Aorta (tissue), 5 donors: Measurements from ENCODE around the gene CIC. TPM values are rescaled to one million over a fixed set of nuclear protein-coding genes. Genes with fewer than 3 reads are reported as not detected.

Source experiments
- ATAC-seq: fragments of 200-7000 bp; cut with Tn5 transposase; one replicate; pipeline ENCODE4 v1.9.1; 2022; ENCODE audit warnings: moderate library complexity; ENCODE audit not compliant: low FRiP score
- DNase-seq, 2 donors: peaks; one replicate each; pipeline ENCODE4 v3.0.0-alpha.2; 2020
- H3K27ac ChIP-seq, 2 donors: one replicate each; pipeline ENCODE4 v1.5.1; 2013; ENCODE audit warnings: low read length in 2 of 2, mild to moderate bottlenecking in 2 of 2, moderate library complexity in 2 of 2, control low read depth in 1 of 2, inconsistent platforms in 1 of 2, low read depth in 1 of 2
- H3K27me3 ChIP-seq, 2 donors: one replicate each; pipeline ENCODE4 v1.6.1; 2013; ENCODE audit warnings: control low read depth in 1 of 2, low read length in 1 of 2, mild to moderate bottlenecking in 1 of 2, moderate library complexity in 1 of 2; ENCODE audit not compliant: insufficient read depth in 2 of 2, control insufficient read depth in 1 of 2
- H3K36me3 ChIP-seq, 2 donors: one replicate each; pipeline ENCODE4 v1.6.1; 2013; ENCODE audit warnings: control low read depth in 1 of 2, low read length in 1 of 2, mild to moderate bottlenecking in 1 of 2; ENCODE audit not compliant: insufficient read depth in 2 of 2, control insufficient read depth in 1 of 2
- H3K4me1 ChIP-seq, 2 donors: one replicate each; pipeline ENCODE4 v1.6.1; 2013; ENCODE audit warnings: low read length in 2 of 2, control low read depth in 1 of 2, mild to moderate bottlenecking in 1 of 2, moderate library complexity in 1 of 2; ENCODE audit not compliant: insufficient read depth in 2 of 2, control insufficient read depth in 1 of 2
- H3K4me3 ChIP-seq, 2 donors: one replicate each; pipeline ENCODE4 v1.5.1; 2013; ENCODE audit warnings: low read length in 2 of 2, control low read depth in 1 of 2, mild to moderate bottlenecking in 1 of 2
- H3K9me3 ChIP-seq: one replicate; pipeline ENCODE4 v1.6.1; 2013; ENCODE audit warnings: mild to moderate bottlenecking, low read length; ENCODE audit not compliant: control insufficient read depth
- WGBS, 2 donors: extraction: QIAGEN DNeasy Blood & Tissue Kit; methylation state at CpG; one replicate each; pipeline ENCODE4 v1.1.7; 2013; 5-methylcytosine and 5-hydroxymethylcytosine counted together
- intact Hi-C, 2 donors: fragments of 100-400 bp; cut with DNase I; formaldehyde crosslinking; loops; one replicate each; pipeline versions ENCODE4 v1.14.2 to v1.15.0; 2022
- polyA plus RNA-seq, 2 donors: library from polyadenylated mRNA; stranded (reverse); fragments of 200-250 nt; gene quantifications; one replicate each; pipeline ENCODE4 v1.2.3, GENCODE V29; 2013
- total RNA-seq, 2 donors: library from RNA; stranded (reverse); fragmentation: NEBNext Ultra II Directional; extraction: Animal tissue kit (Norgen Biotek cat#: 25700); gene quantifications; one replicate each; pipeline ENCODE4 v1.2.1, GENCODE V29; 2021
- donor health status: healthy with polysubstance abuse.
- donor health status: Bipolar disorder and iron deficiency.
- donor health status: DM: no; HTN: no; CAD: no.
- donor health status: DM: no; HTN: no; CAD: no.
- donor health status: DM: yes; HTN: yes; CAD: no.

CIC gene
- total and polyA plus RNA-seq, 4 donors = 14.3 to 104 (median 74.0) TPM

GRCh38 chr19:42291435-42291810 lies 22.4 kb downstream of the CIC start:
- Histone ChIP-seq H3K4me1 (no peaks in the 10 kb centered on the region), H3K36me3 (peaks cover 0 to 12% of the 10 kb centered on the region in 2 donors), H3K27me3 (no peaks in the 10 kb centered on the region), H3K9me3 (no peaks in the 10 kb centered on the region), H3K27ac (no peak overlapping the region), H3K4me3 (no peak overlapping the region)
- ATAC-seq (no peak), DNase-seq (peak in 1 of 2 donors; percentile 48)
- WGBS, 2 donors = 56 to 57% methylated on average over 9 of the region's 9 CpGs
- intact Hi-C loops = no loop called here

GRCh38 chr19:42292042-42292960 lies 23.2 kb downstream of the CIC start:
- ATAC-seq = no peak
- intact Hi-C loops = no loop called here
- no peaks in the 10 kb centered on the region for H3K9me3 ChIP-seq
- no peaks in the 10 kb centered on the region for H3K27me3 ChIP-seq
- H3K27ac ChIP-seq = no peak overlapping the region
- H3K4me3 ChIP-seq = no peak overlapping the region
- H3K36me3 ChIP-seq = peaks cover 0 to 12% of the 10 kb centered on the region in 2 donors
- H3K4me1 ChIP-seq = no peaks in the 10 kb centered on the region
- 87 to 89% methylated on average over 27 of the region's 27 CpGs for WGBS, 2 donors
- DNase-seq = peak in 1 of 2 donors; percentile 49

- intact Hi-C loops = no loop called here
- peaks cover 0 to 9% of the 10 kb centered on the region in 2 donors for H3K36me3 ChIP-seq
- ATAC-seq (no peak), DNase-seq (peak in 1 of 2 donors; percentile 46)
- no peaks in the 10 kb centered on the region for H3K9me3 ChIP-seq
- H3K4me3 ChIP-seq = no peak overlapping the region
- no peak overlapping the region for H3K27ac ChIP-seq
- WGBS, 2 donors = 81% methylated on average over 14 of the region's 14 CpGs
- H3K4me1 ChIP-seq = no peaks in the 10 kb centered on the region
- no peaks in the 10 kb centered on the region for H3K27me3 ChIP-seq
Observed at GRCh38 chr19:42292963-42293362, 23.9 kb downstream of the CIC start.

GRCh38 chr19:42293540-42293939 lies 24.5 kb downstream of the CIC start:
- Histone ChIP-seq H3K9me3 (no peaks in the 10 kb centered on the region), H3K4me1 (no peaks in the 10 kb centered on the region), H3K36me3 (peaks cover 0 to 9% of the 10 kb centered on the region in 2 donors), H3K27ac (no peak overlapping the region), H3K4me3 (no peak overlapping the region), H3K27me3 (no peaks in the 10 kb centered on the region)
- no peak for ATAC-seq
- DNase-seq = peak in 1 of 2 donors; percentile 48
- intact Hi-C loops = no loop called here
- WGBS, 2 donors = 82 to 84% methylated on average over 17 of the region's 17 CpGs

- Histone ChIP-seq H3K27ac (no peak overlapping the region), H3K27me3 (no peaks in the 10 kb centered on the region), H3K4me1 (no peaks in the 10 kb centered on the region), H3K4me3 (no peak overlapping the region), H3K36me3 (peaks cover 0 to 9% of the 10 kb centered on the region in 2 donors), H3K9me3 (no peaks in the 10 kb centered on the region)
- intact Hi-C loops = no loop called here
- DNase-seq (no peak), ATAC-seq (no peak)
- WGBS, 2 donors = 87 to 91% methylated on average over 12 to 15 of the region's 15 CpGs
Observed at GRCh38 chr19:42293948-42294347, 24.9 kb downstream of the CIC start.

- intact Hi-C loops = loop anchor here in 1 of 2 donors (5.0 kb wide), 1 partner anchor 47 kb away; no protein-coding TSS in a partner anchor
- Histone ChIP-seq H3K27ac (no peak overlapping the region), H3K4me3 (no peak overlapping the region), H3K4me1 (no peaks in the 10 kb centered on the region), H3K36me3 (peaks cover 0 to 9% of the 10 kb centered on the region in 2 donors), H3K27me3 (no peaks in the 10 kb centered on the region), H3K9me3 (no peaks in the 10 kb centered on the region)
- 72 to 79% methylated on average over 21 to 24 of the region's 24 CpGs for WGBS, 2 donors
- DNase-seq = peak in 1 of 2 donors; percentile 52
- no peak for ATAC-seq
Observed at GRCh38 chr19:42294471-42295137, 25.6 kb downstream of the CIC start.

- DNase-seq (no peak), ATAC-seq (no peak)
- 68 to 72% methylated on average over 5 of the region's 5 CpGs for WGBS, 2 donors
- Histone ChIP-seq H3K27me3 (no peaks in the 10 kb centered on the region), H3K36me3 (peaks cover 0 to 5% of the 10 kb centered on the region in 2 donors), H3K4me1 (no peaks in the 10 kb centered on the region), H3K4me3 (no peak overlapping the region), H3K9me3 (no peaks in the 10 kb centered on the region), H3K27ac (no peak overlapping the region)
- intact Hi-C loops = loop anchor here in 1 of 2 donors (5.0 kb wide), 1 partner anchor 48 kb away; no protein-coding TSS in a partner anchor
Observed at GRCh38 chr19:42295342-42295741, 26.3 kb downstream of the CIC start.

GRCh38 chr19:42295831-42296525 lies 26.9 kb downstream of the CIC start:
- intact Hi-C loops = loop anchor here in 1 of 2 donors (5.0 kb wide), 1 partner anchor 49 kb away; no protein-coding TSS in a partner anchor
- Histone ChIP-seq H3K4me1 (no peaks in the 10 kb centered on the region), H3K36me3 (peaks cover 0 to 2% of the 10 kb centered on the region in 2 donors), H3K27ac (no peak overlapping the region), H3K27me3 (no peaks in the 10 kb centered on the region), H3K4me3 (no peak overlapping the region), H3K9me3 (no peaks in the 10 kb centered on the region)
- DNase-seq (peak; percentile 84 to 96), ATAC-seq (peak; percentile 82)
- WGBS, 2 donors = 65% methylated on average over 6 of the region's 6 CpGs
